Measurements from ENCODE around the gene CTDSPL.

Gene CTDSPL

DNA sequence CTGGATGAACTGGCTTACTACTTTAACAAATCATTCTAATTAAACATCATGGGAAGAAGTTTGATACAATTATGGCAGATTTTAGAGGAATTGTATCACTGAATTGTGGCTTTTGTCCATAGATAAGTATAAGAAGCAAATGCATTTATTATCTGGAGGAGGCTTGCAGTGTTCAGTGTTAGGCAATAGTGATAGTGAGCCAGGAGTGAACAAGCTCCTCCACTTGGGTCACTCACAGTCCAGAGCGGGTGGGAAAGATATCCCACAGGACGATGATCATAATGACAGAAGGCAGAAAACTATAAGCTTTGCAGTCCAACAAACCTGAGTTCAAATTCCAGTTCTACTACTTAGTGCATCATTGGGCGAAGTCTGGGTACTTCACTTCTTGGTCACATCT, 64.9 kb downstream of the CTDSPL start:
- no peak overlapping the region for H3K4me3 ChIP-seq (ENCODE audit: low read depth, low read length)
- no peak for DNase-seq (ENCODE audit: low read depth)
- TF ChIP-seq, protein P1, sequence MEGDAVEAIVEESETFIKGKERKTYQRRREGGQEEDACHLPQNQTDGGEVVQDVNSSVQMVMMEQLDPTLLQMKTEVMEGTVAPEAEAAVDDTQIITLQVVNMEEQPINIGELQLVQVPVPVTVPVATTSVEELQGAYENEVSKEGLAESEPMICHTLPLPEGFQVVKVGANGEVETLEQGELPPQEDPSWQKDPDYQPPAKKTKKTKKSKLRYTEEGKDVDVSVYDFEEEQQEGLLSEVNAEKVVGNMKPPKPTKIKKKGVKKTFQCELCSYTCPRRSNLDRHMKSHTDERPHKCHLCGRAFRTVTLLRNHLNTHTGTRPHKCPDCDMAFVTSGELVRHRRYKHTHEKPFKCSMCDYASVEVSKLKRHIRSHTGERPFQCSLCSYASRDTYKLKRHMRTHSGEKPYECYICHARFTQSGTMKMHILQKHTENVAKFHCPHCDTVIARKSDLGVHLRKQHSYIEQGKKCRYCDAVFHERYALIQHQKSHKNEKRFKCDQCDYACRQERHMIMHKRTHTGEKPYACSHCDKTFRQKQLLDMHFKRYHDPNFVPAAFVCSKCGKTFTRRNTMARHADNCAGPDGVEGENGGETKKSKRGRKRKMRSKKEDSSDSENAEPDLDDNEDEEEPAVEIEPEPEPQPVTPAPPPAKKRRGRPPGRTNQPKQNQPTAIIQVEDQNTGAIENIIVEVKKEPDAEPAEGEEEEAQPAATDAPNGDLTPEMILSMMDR (IDR thresholded peaks at IDR 0.05; ENCODE audit: insufficient read depth, low read depth, low read length, missing control alignments): no peak

DNA sequence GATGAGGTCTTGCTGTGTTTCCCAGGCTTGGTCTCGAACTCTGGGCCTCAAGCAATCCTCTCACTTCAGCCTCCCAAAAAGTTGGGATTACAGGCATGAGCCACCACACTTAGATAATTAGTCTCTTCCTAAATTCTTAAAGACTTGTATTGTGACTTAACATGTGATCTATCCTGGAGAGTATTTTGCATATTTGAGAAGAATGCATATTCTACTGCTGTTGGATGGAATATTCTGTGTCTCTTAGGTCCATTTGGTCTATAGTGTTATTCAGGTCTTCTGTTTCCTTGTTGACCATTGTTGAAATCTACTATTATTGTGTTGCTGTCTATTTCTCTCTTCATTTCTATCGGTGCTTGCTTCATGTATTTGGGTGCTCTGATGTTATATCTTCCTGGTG, 68.8 kb downstream of the CTDSPL start:
- H3K4me3 ChIP-seq (ENCODE audit: low read depth, low read length): no peak overlapping the region
- TF ChIP-seq, protein P1 (IDR thresholded peaks at IDR 0.05; ENCODE audit: insufficient read depth, low read depth, low read length, missing control alignments): no peak
- no peak for DNase-seq (ENCODE audit: low read depth)

DNA sequence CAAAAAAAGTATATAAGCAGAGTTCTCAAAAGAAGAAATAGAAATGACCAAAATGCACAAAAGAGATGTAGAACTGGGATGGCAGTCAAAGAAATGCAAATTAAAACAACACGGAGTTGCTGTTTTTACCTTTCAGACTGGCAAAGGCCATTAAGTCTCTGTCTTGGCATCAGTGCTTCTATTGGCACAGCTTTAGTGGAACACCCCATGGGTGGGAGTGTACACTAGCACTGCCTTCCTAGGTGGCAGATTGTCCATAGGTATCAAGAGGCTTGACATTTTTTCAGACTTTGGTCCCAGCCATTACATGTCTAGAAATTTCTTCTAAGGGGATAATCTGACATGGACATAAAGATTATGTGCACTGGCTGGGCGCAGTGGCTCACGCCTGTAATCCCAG, 70.8 kb downstream of the CTDSPL start:
- H3K4me3 ChIP-seq (ENCODE audit: low read depth, low read length): no peak overlapping the region
- TF ChIP-seq, protein P1 (IDR thresholded peaks at IDR 0.05; ENCODE audit: insufficient read depth, low read depth, low read length, missing control alignments): no peak
- DNase-seq (ENCODE audit: low read depth): no peak

DNA sequence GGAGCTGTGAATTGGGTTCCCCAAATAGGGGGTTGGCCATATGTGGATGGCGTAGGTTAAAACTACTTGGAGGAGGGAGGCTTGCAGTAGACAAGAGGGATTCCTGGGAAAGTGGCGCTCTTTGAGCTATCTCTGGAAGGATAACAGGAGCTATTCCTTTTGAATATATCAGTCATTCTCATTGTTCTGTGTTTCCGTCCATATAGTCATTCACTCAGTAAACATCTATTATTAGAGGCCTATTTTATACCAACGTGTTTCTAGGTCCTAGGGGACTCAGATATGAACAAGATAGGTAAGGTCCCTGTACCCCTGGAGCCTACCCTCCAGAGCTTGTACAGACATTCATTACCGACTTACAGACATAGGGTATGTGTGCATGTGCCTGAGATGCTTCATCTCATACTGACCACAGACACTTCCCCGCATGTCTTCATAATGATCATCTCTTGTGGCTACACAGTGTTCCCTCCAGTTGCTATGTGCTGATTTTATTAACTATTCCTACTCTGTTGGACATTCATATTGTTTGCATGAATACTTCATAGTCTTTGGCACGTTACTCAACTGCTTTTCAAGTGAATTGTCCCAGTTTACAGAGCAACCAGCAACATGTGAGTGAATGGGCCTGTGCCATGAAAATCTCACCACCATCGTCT, 73.1 kb downstream of the CTDSPL start:
- DNase-seq (ENCODE audit: low read depth): no peak
- H3K4me3 ChIP-seq (ENCODE audit: low read depth, low read length): no peak overlapping the region
- TF ChIP-seq, protein P1 (IDR thresholded peaks at IDR 0.05; ENCODE audit: insufficient read depth, low read depth, low read length, missing control alignments): no peak

DNA sequence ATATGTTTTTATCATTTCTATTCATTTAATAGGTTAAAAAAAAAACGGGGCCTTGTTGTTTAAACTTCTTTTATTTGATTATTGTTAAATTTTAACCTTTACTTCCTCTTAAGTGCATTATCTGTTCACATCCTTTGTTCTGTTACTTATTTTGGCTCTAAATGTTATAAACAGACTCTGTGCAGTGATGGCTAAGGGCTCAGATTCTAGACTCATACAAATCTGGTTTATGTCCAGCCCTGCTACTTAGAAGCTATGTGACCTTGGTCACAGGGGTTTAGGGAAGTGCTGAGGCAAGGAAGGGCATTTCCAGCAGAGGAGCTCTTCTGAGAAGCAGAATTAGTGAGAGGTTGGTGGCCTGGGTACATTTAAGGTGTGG, 73.6 kb downstream of the CTDSPL start:
- DNase-seq (ENCODE audit: low read depth): no peak
- H3K4me3 ChIP-seq (ENCODE audit: low read depth, low read length): no peak overlapping the region

DNA sequence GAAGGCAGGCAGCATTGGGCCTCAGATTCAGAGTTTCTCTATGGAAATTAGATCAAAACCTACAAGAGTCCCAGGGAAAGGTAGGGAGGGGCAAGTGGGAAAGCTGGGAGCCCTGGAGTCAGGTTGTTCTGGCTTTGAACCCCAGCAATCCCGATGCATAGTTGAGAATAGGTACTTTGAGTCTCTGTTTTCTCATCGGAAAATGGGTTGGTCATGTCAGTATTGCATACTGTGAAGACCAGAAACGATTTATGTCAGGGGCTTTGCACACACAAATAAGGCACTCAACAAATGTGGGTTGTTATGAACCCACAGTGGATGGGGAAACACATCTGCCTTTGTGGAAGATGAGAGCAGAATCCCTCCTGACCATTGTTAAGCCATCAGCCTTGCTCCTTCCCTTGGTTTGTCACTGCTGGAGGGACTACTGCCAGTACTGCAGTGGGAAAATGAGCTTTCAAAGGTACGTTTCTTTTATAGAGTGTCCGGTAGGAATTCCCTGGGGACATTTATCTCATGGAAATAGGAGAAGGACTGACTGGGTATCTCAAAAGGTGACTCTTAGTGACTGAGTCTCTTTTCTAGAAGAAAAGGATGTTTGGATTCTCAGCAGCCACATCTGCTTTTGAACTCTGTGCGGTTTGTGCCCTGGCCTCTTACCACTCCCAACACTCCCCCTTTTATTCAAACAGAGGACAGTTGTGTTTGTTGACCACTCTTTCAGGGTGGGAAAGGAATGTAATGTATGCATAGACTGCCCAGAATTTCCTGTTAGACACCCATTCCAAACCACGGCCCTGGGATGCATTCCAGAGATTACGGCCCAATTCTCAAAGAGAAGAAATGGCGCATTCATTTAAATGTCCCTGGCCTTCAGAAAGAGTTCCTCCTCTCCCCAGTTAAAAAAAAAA, 74.3 kb downstream of the CTDSPL start:
- no peak overlapping the region for H3K4me3 ChIP-seq (ENCODE audit: low read depth, low read length)
- TF ChIP-seq, protein P1 (IDR thresholded peaks at IDR 0.05; ENCODE audit: insufficient read depth, low read depth, low read length, missing control alignments): no peak
- DNase-seq (ENCODE audit: low read depth): no peak

More for the DNA sequence above, 73.6 kb downstream of the CTDSPL start:
- TF ChIP-seq, protein P1 (IDR thresholded peaks at IDR 0.05; ENCODE audit: insufficient read depth, low read depth, low read length, missing control alignments): no peak
